ENCODE results near the gene OVCA2.

OVCA2 gene

GRCh38 chr17:2075336-2076086 lies 33.7 kb downstream of the OVCA2 start:
- no peak overlapping the region for H3K4me3 Mint-ChIP-seq
- peaks cover 3% of the 10 kb centered on the region for H3K4me1 Mint-ChIP-seq
- no peaks in the 10 kb centered on the region for H3K27me3 Mint-ChIP-seq
- H3K27ac Mint-ChIP-seq = peak overlapping the region; percentile 74
- peaks cover 36% of the 10 kb centered on the region for H3K36me3 Mint-ChIP-seq
- H3K9me3 Mint-ChIP-seq = no peaks in the 10 kb centered on the region

- Mint-ChIP-seq H3K4me1 (no peaks in the 10 kb centered on the region), H3K36me3 (peaks cover 30% of the 10 kb centered on the region), H3K27me3 (no peaks in the 10 kb centered on the region), H3K4me3 (no peak overlapping the region), H3K9me3 (no peaks in the 10 kb centered on the region), H3K27ac (no peak overlapping the region)
Measured at GRCh38 chr17:2076087-2076984, 34.5 kb downstream of the OVCA2 start.

- H3K36me3 Mint-ChIP-seq = peaks cover 34% of the 10 kb centered on the region
- no peak overlapping the region for H3K4me3 Mint-ChIP-seq
- H3K27ac Mint-ChIP-seq = no peak overlapping the region
Measured at GRCh38 chr17:2077040-2077439, 35.2 kb downstream of the OVCA2 start.

GRCh38 chr17:2081564-2081963 lies 39.7 kb downstream of the OVCA2 start:
- Mint-ChIP-seq H3K27me3 (no peaks in the 10 kb centered on the region), H3K9me3 (no peaks in the 10 kb centered on the region), H3K36me3 (peaks cover 29% of the 10 kb centered on the region), H3K4me3 (no peak overlapping the region), H3K4me1 (peaks cover 9% of the 10 kb centered on the region), H3K27ac (no peak overlapping the region)

More at GRCh38 chr17:2077040-2077439, 35.2 kb downstream of the OVCA2 start:
- H3K27me3 Mint-ChIP-seq = no peaks in the 10 kb centered on the region
- H3K4me1 Mint-ChIP-seq = no peaks in the 10 kb centered on the region
- no peaks in the 10 kb centered on the region for H3K9me3 Mint-ChIP-seq

- H3K27me3 Mint-ChIP-seq = no peaks in the 10 kb centered on the region
- H3K4me1 Mint-ChIP-seq = peaks cover 16% of the 10 kb centered on the region
- H3K36me3 Mint-ChIP-seq = peaks cover 27% of the 10 kb centered on the region
- H3K4me3 Mint-ChIP-seq = no peak overlapping the region
- H3K27ac Mint-ChIP-seq = no peak overlapping the region
- H3K9me3 Mint-ChIP-seq = no peaks in the 10 kb centered on the region
Measured at GRCh38 chr17:2082003-2082781, 40.4 kb downstream of the OVCA2 start.

GRCh38 chr17:2083613-2084035 lies 41.8 kb downstream of the OVCA2 start:
- no peak overlapping the region for H3K27ac Mint-ChIP-seq
- H3K9me3 Mint-ChIP-seq = no peaks in the 10 kb centered on the region
- H3K4me3 Mint-ChIP-seq = no peak overlapping the region
- no peaks in the 10 kb centered on the region for H3K27me3 Mint-ChIP-seq
- peaks cover 18% of the 10 kb centered on the region for H3K36me3 Mint-ChIP-seq
- H3K4me1 Mint-ChIP-seq = peaks cover 29% of the 10 kb centered on the region

GRCh38 chr17:2084036-2084765 lies 42.4 kb downstream of the OVCA2 start:
- no peak overlapping the region for H3K4me3 Mint-ChIP-seq

GRCh38 chr17:2084766-2085647 lies 43.2 kb downstream of the OVCA2 start:
- peaks cover 10% of the 10 kb centered on the region for H3K36me3 Mint-ChIP-seq

More at GRCh38 chr17:2084036-2084765, 42.4 kb downstream of the OVCA2 start:
- H3K27ac Mint-ChIP-seq = no peak overlapping the region
- H3K36me3 Mint-ChIP-seq = peaks cover 15% of the 10 kb centered on the region
- H3K4me1 Mint-ChIP-seq = peaks cover 35% of the 10 kb centered on the region
- H3K27me3 Mint-ChIP-seq = no peaks in the 10 kb centered on the region
- H3K9me3 Mint-ChIP-seq = no peaks in the 10 kb centered on the region

GRCh38 chr17:2085648-2085949 lies 43.8 kb downstream of the OVCA2 start:
- H3K27me3 Mint-ChIP-seq = no peaks in the 10 kb centered on the region
- no peak overlapping the region for H3K4me3 Mint-ChIP-seq
- peaks cover 10% of the 10 kb centered on the region for H3K36me3 Mint-ChIP-seq
- peaks cover 49% of the 10 kb centered on the region for H3K4me1 Mint-ChIP-seq
- H3K27ac Mint-ChIP-seq = no peak overlapping the region
- H3K9me3 Mint-ChIP-seq = no peaks in the 10 kb centered on the region

More at GRCh38 chr17:2084766-2085647, 43.2 kb downstream of the OVCA2 start:
- H3K9me3 Mint-ChIP-seq = no peaks in the 10 kb centered on the region
- no peaks in the 10 kb centered on the region for H3K27me3 Mint-ChIP-seq
- H3K4me3 Mint-ChIP-seq = no peak overlapping the region
- peaks cover 43% of the 10 kb centered on the region for H3K4me1 Mint-ChIP-seq
- H3K27ac Mint-ChIP-seq = peak overlapping the region; percentile 72

GRCh38 chr17:2086306-2086705 lies 44.5 kb downstream of the OVCA2 start:
- H3K27me3 Mint-ChIP-seq = no peaks in the 10 kb centered on the region
- H3K27ac Mint-ChIP-seq = no peak overlapping the region
- no peak overlapping the region for H3K4me3 Mint-ChIP-seq
- H3K9me3 Mint-ChIP-seq = no peaks in the 10 kb centered on the region
- H3K36me3 Mint-ChIP-seq = peaks cover 10% of the 10 kb centered on the region
- peaks cover 56% of the 10 kb centered on the region for H3K4me1 Mint-ChIP-seq

- H3K9me3 Mint-ChIP-seq = no peaks in the 10 kb centered on the region
- H3K4me3 Mint-ChIP-seq = peak overlapping the region; percentile 67
- H3K36me3 Mint-ChIP-seq = peaks cover 7% of the 10 kb centered on the region
- H3K27ac Mint-ChIP-seq = peak overlapping the region; percentile 3
- peaks cover 64% of the 10 kb centered on the region for H3K4me1 Mint-ChIP-seq
- H3K27me3 Mint-ChIP-seq = no peaks in the 10 kb centered on the region
Measured at GRCh38 chr17:2087597-2088211, 45.9 kb downstream of the OVCA2 start.

- H3K4me1 Mint-ChIP-seq = peaks cover 67% of the 10 kb centered on the region
- peak overlapping the region; percentile 96 for H3K4me3 Mint-ChIP-seq
- H3K27ac Mint-ChIP-seq = peak overlapping the region; percentile 94
- no peaks in the 10 kb centered on the region for H3K9me3 Mint-ChIP-seq
- H3K27me3 Mint-ChIP-seq = no peaks in the 10 kb centered on the region
- peaks cover 9% of the 10 kb centered on the region for H3K36me3 Mint-ChIP-seq
Measured at GRCh38 chr17:2089021-2089422, 47.2 kb downstream of the OVCA2 start.

- peak overlapping the region; percentile 96 for H3K4me3 Mint-ChIP-seq
- H3K9me3 Mint-ChIP-seq = no peaks in the 10 kb centered on the region
- H3K4me1 Mint-ChIP-seq = peaks cover 63% of the 10 kb centered on the region
- H3K27ac Mint-ChIP-seq = peak overlapping the region; percentile 89
- no peaks in the 10 kb centered on the region for H3K27me3 Mint-ChIP-seq
- H3K36me3 Mint-ChIP-seq = peaks cover 5% of the 10 kb centered on the region
Measured at GRCh38 chr17:2090210-2090641, 48.4 kb downstream of the OVCA2 start.

Measured in activated naive CD4-positive, alpha-beta T cell treated with anti-CD3 and anti-CD28 coated beads, Interleukin-2, amount 50 U/mL, for 24 hours (primary cell).